ENCODE data around the gene ENPP6. TPM values are rescaled to one million over a fixed set of nuclear protein-coding genes. Genes with fewer than 3 reads are reported as not detected.

Gene ENPP6
- total and polyA plus RNA-seq, 2 of the 13 experiments (the other 11 are each of a cell fraction or from before 2014, with no cell fraction given), result not detected

DNA sequence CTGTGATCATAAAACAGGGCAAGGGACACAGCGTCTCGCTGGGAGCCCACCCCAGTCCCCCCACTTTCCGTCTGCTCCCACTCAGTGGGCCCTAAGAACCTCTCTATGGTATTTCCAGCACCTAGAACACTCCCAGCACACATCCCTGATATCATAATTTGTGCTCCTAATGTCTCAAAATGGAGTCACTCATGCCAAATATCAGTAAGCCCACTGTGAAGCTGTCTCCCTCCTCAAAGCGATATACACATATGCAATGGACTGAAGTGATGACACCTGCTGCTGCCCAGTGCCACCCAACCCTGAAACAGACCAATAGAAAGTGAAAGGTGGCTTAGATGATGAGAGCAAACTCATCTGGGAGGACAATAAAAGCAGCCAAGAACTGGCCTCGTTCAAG, 17.9 kb downstream of the ENPP6 start:
- Histone ChIP-seq H3K27ac (ENCODE audit: extremely low read length, insufficient read depth, low read length) (no peak overlapping the region), H3K9me3 (ENCODE audit: low read length) (no peaks in the 10 kb centered on the region), H3K4me1 (ENCODE audit: insufficient read depth, low read length) (no peaks in the 10 kb centered on the region; the same call in 1 of the 2 replicates), H2AFZ (ENCODE audit: low read length) (no peak overlapping the region), H3K4me2 (ENCODE audit: low read depth, low read length) (no peak overlapping the region), H3K36me3 (replicated peaks in 1 of 2; ENCODE audit: control insufficient read depth in 1 of 2, insufficient read depth in 2 of 2, low read length in 2 of 2) (no peaks in the 10 kb centered on the region), H3K27me3 (ENCODE audit: control insufficient read depth in 1 of 2, insufficient read depth in 2 of 2, low read length in 2 of 2) (peaks cover 2 to 15% of the 10 kb centered on the region in 2 experiments; a peak in 2 of 5 replicates), H4K20me1 (ENCODE audit: insufficient read depth, low read length) (no peaks in the 10 kb centered on the region), H3K9ac (ENCODE audit: insufficient read depth, low read depth, low read length) (no peak overlapping the region), H3K79me2 (ENCODE audit: insufficient read depth, low read length) (no peaks in the 10 kb centered on the region), H3K4me3 (replicated peaks in 1 of 3; ENCODE audit: insufficient read depth in 1 of 3, low read depth in 2 of 3, low read length in 3 of 3) (no peak overlapping the region)
- FAIRE-seq (no peak), DNase-seq (ENCODE audit: low spot score) (no peak), ATAC-seq (no peak)
- ChIA-PET CTCF (ENCODE audit: low intra/inter-chr PET ratio, low total read pairs) (no interaction called here), POLR2A (no interaction called here)
- intact Hi-C loops (cut with micrococcal nuclease; ENCODE audit: unreplicated experiment), result no loop called here
- no TSS peak for BruUV-seq (replicated peaks)
- TF ChIP-seq NR2F1 (CRISPR knock-in tag; IDR thresholded peaks at IDR 0.05) (no peak), ZNF432 (CRISPR knock-in tag; IDR thresholded peaks at IDR 0.05; ENCODE audit: borderline replicate concordance) (no peak), DR1 (CRISPR knock-in tag; IDR thresholded peaks at IDR 0.05) (no peak), SNRNP70 (IDR thresholded peaks at IDR 0.05; ENCODE audit: low read depth, low read length) (no peak), ZMAT3 (CRISPR knock-in tag; conservative IDR thresholded peaks at IDR 0.05) (no peak), RELA (CRISPR knock-in tag; IDR thresholded peaks at IDR 0.05) (no peak), MBNL3 (CRISPR knock-in tag; conservative IDR thresholded peaks at IDR 0.05) (no peak), ONECUT2 (CRISPR knock-in tag; IDR thresholded peaks at IDR 0.05) (no peak), ATRX (CRISPR knock-in tag; IDR thresholded peaks at IDR 0.05; ENCODE audit: borderline replicate concordance) (no peak)
- in situ Hi-C loops (cut with HindIII; ENCODE audit: extremely low pct_ligation_motif_present, low pct_unique_long_range_greater_than_20kb), result no loop called here
- WGBS (ENCODE audit: low lambda C conversion rate), result 10% methylated on average over 2 of the region's 5 CpGs

GRCh38 chr4:184198190-184198589, 19.5 kb downstream of the ENPP6 start:
- Histone ChIP-seq H3K79me2 (ENCODE audit: insufficient read depth, low read length) (no peaks in the 10 kb centered on the region), H4K20me1 (ENCODE audit: insufficient read depth, low read length) (no peaks in the 10 kb centered on the region), H3K27me3 (ENCODE audit: control insufficient read depth in 1 of 2, insufficient read depth in 2 of 2, low read length in 2 of 2) (peaks cover 0 to 10% of the 10 kb centered on the region in 2 experiments; a peak in 1 of 5 replicates), H3K36me3 (replicated peaks in 1 of 2; ENCODE audit: control insufficient read depth in 1 of 2, insufficient read depth in 2 of 2, low read length in 2 of 2) (no peaks in the 10 kb centered on the region), H3K4me3 (replicated peaks in 1 of 3; ENCODE audit: insufficient read depth in 1 of 3, low read depth in 2 of 3, low read length in 3 of 3) (no peak overlapping the region), H3K9ac (ENCODE audit: insufficient read depth, low read depth, low read length) (no peak overlapping the region), H3K9me3 (ENCODE audit: low read length) (no peaks in the 10 kb centered on the region), H3K4me2 (ENCODE audit: low read depth, low read length) (no peak overlapping the region), H3K27ac (ENCODE audit: extremely low read length, insufficient read depth, low read length) (no peak overlapping the region), H2AFZ (ENCODE audit: low read length) (no peak overlapping the region), H3K4me1 (ENCODE audit: insufficient read depth, low read length) (no peaks in the 10 kb centered on the region; the same call in 1 of the 2 replicates)
- CTCF ChIA-PET (ENCODE audit: low intra/inter-chr PET ratio, low total read pairs), result no interaction called here
- in situ Hi-C loops (cut with HindIII; ENCODE audit: extremely low pct_ligation_motif_present, low pct_unique_long_range_greater_than_20kb), result no loop called here
- 0% methylated on average over 2 of the region's 5 CpGs for WGBS (ENCODE audit: low lambda C conversion rate)
- intact Hi-C loops (cut with micrococcal nuclease; ENCODE audit: unreplicated experiment), result no loop called here
- DNase-seq (ENCODE audit: low spot score) (no peak), FAIRE-seq (no peak), ATAC-seq (peak; percentile 73)
- no TSS peak for BruUV-seq (replicated peaks)
- POLR2A ChIA-PET, result no interaction called here
- TF ChIP-seq PHB2 (IDR thresholded peaks at IDR 0.05; ENCODE audit: partially characterized antibody) (no peak), CEBPZ (IDR thresholded peaks at IDR 0.05; ENCODE audit: low read length) (no peak)
- TF ChIP-seq, protein P1, sequence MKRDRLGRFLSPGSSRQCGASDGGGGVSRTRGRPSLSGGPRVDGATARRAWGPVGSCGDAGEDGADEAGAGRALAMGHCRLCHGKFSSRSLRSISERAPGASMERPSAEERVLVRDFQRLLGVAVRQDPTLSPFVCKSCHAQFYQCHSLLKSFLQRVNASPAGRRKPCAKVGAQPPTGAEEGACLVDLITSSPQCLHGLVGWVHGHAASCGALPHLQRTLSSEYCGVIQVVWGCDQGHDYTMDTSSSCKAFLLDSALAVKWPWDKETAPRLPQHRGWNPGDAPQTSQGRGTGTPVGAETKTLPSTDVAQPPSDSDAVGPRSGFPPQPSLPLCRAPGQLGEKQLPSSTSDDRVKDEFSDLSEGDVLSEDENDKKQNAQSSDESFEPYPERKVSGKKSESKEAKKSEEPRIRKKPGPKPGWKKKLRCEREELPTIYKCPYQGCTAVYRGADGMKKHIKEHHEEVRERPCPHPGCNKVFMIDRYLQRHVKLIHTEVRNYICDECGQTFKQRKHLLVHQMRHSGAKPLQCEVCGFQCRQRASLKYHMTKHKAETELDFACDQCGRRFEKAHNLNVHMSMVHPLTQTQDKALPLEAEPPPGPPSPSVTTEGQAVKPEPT (CRISPR knock-in tag; IDR thresholded peaks at IDR 0.05; ENCODE audit: low read depth), result no peak
- TF ChIP-seq, protein P2, sequence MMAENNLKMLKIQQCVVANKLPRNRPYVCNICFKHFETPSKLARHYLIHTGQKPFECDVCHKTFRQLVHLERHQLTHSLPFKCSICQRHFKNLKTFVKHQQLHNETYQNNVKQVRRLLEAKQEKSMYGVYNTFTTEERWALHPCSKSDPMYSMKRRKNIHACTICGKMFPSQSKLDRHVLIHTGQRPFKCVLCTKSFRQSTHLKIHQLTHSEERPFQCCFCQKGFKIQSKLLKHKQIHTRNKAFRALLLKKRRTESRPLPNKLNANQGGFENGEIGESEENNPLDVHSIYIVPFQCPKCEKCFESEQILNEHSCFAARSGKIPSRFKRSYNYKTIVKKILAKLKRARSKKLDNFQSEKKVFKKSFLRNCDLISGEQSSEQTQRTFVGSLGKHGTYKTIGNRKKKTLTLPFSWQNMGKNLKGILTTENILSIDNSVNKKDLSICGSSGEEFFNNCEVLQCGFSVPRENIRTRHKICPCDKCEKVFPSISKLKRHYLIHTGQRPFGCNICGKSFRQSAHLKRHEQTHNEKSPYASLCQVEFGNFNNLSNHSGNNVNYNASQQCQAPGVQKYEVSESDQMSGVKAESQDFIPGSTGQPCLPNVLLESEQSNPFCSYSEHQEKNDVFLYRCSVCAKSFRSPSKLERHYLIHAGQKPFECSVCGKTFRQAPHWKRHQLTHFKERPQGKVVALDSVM (CRISPR knock-in tag; IDR thresholded peaks at IDR 0.05), result no peak

Measured in HepG2 (cell line).